Common myeloid progenitor, CD34-positive (primary cell): ENCODE data around the gene CNTNAP4.

ENCODE experiments used
- CTCF ChIA-PET: fragments of 350-600 bp; sonication (Branson Sonifier 250); formaldehyde crosslinking; loops from one replicate; lab custom pipeline; 2021; ENCODE audit warnings: antibody characterized with exemption; lab: Charles Lee
- POLR2A ChIA-PET: fragments of 350-600 bp; sonication (Branson Sonifier 250); formaldehyde crosslinking; loops from one replicate; lab custom pipeline; 2021; ENCODE audit warnings: antibody characterized with exemption; lab: Charles Lee
- DNase-seq, 3 donors: peaks; one replicate each; pipeline versions ENCODE4 v3.0.0 to v3.0.0-alpha.2; 2013
- H3K27ac ChIP-seq, 2 experiments: 1 replicate in 1 of 2; 2 replicates in 1 of 2; pipeline ENCODE4 v1.7.0; 2013; ENCODE audit warnings: inconsistent platforms in 2 of 2, low read length in 2 of 2, mild to moderate bottlenecking in 2 of 2, low read depth in 1 of 2, moderate library complexity in 1 of 2; ENCODE audit not compliant: severe bottlenecking in 2 of 2, insufficient read depth in 1 of 2, poor library complexity in 1 of 2
- H3K27me3 ChIP-seq, 5 experiments: replicated peaks in 2 of 5; 1 replicate in 3 of 5; 2 replicates in 2 of 5; pipeline versions ENCODE4 v1.6.1 to v1.7.0; 2013; ENCODE audit warnings: low read length in 4 of 5, mild to moderate bottlenecking in 2 of 5, moderate library complexity in 2 of 5, inconsistent platforms in 1 of 5; ENCODE audit not compliant: insufficient read depth in 5 of 5, control insufficient read depth in 4 of 5
- H3K36me3 ChIP-seq, 4 experiments: 1 replicate in 2 of 4; 2 replicates in 2 of 4; pipeline versions ENCODE4 v1.6.1 to v1.7.0; 2013; ENCODE audit warnings: low read length in 3 of 4, control low read depth in 1 of 4, mild to moderate bottlenecking in 1 of 4; ENCODE audit not compliant: control insufficient read depth in 4 of 4, insufficient read depth in 4 of 4
- H3K4me1 ChIP-seq, 4 experiments: 1 replicate in 3 of 4; 2 replicates in 1 of 4; pipeline versions ENCODE4 v1.6.1 to v1.7.1; 2013; ENCODE audit warnings: low read length in 3 of 4, mild to moderate bottlenecking in 3 of 4, control low read depth in 1 of 4, inconsistent platforms in 1 of 4, moderate library complexity in 1 of 4; ENCODE audit not compliant: control insufficient read depth in 4 of 4, insufficient read depth in 4 of 4; ENCODE audit errors: control extremely low read depth in 1 of 4
- H3K4me3 ChIP-seq, 7 experiments: 1 replicate in 4 of 7; 2 replicates in 3 of 7; pipeline versions ENCODE4 v1.5.1 to v1.7.0; 2013; ENCODE audit warnings: mild to moderate bottlenecking in 7 of 7, low read length in 6 of 7, moderate library complexity in 6 of 7, inconsistent platforms in 2 of 7, low read depth in 2 of 7, control low read depth in 1 of 7; ENCODE audit not compliant: insufficient read depth in 4 of 7, control insufficient read depth in 1 of 7; ENCODE audit errors: extremely low read depth in 1 of 7
- H3K9me3 ChIP-seq, 5 experiments: 1 replicate in 4 of 5; 2 replicates in 1 of 5; pipeline versions ENCODE4 v1.6.1 to v1.7.1; 2013; ENCODE audit warnings: low read length in 4 of 5, mild to moderate bottlenecking in 2 of 5, inconsistent platforms in 1 of 5, low read depth in 1 of 5, moderate library complexity in 1 of 5; ENCODE audit not compliant: control insufficient read depth in 4 of 5, insufficient read depth in 2 of 5; ENCODE audit errors: control extremely low read depth in 1 of 5
- WGBS: methylation state at CpG from one replicate; pipeline ENCODE4 v1.1.5; 2013; ENCODE audit not compliant: insufficient coverage; 5-methylcytosine and 5-hydroxymethylcytosine counted together

Gene CNTNAP4

DNA sequence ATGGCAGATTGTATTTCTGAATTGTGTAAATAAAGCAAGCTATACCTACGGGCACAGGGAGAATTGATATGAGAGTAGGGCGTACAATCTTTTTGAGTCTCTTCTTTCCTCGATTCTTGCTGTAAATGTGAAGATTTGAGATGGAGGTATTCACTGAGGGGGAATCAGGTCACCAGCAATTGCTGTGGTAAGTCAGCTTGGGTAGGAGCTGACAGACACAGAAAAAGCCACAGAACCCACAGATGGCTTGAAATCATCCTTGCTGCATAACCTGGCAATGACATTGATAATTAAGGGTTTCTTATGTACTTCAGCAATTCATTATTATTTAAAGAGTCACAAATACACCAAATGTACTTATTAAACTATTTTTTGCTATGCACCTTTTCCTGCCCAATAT is 164.2 kb downstream of the CNTNAP4 start:
- CTCF ChIA-PET, result interaction anchor here (1.9 kb wide), 1 partner anchor 10 kb away, joined by 9 read pairs; no protein-coding TSS in a partner anchor
- Histone ChIP-seq H3K4me3 (no peak overlapping the region), H3K27ac (no peak overlapping the region), H3K27me3 (no peaks in the 10 kb centered on the region), H3K9me3 (no peaks in the 10 kb centered on the region), H3K4me1 (no peaks in the 10 kb centered on the region), H3K36me3 (no peaks in the 10 kb centered on the region)
- no peak for DNase-seq
- 92% methylated on average over 3 of the region's 3 CpGs for WGBS
- POLR2A ChIA-PET, result no interaction called here

DNA sequence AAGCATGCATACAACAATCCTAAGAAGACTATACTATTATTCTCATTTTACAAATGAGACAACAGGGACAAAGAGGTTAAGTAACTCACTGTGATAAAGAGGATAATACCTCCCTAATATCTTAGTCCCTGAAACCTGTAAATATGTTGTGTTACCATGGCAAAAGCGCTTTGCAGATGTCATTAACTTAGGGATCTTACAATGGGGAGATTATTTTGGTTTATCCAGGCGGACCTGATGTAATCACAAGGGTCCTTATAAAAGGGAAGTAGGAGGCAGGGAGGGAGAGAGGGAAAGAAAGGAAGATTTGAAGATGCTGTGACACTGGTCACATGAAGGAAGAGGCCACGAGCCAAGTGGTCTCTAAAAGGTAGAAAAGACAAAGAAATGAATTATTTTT is 164.7 kb downstream of the CNTNAP4 start:
- Histone ChIP-seq H3K9me3 (no peaks in the 10 kb centered on the region), H3K27me3 (no peaks in the 10 kb centered on the region), H3K4me1 (no peaks in the 10 kb centered on the region), H3K27ac (no peak overlapping the region), H3K4me3 (no peak overlapping the region), H3K36me3 (no peaks in the 10 kb centered on the region)
- CTCF ChIA-PET, result interaction anchor here (1.9 kb wide), 1 partner anchor 10 kb away, joined by 9 read pairs; no protein-coding TSS in a partner anchor
- WGBS, result 96% methylated on average over 3 of the region's 3 CpGs
- DNase-seq, result no peak
- POLR2A ChIA-PET, result no interaction called here

DNA sequence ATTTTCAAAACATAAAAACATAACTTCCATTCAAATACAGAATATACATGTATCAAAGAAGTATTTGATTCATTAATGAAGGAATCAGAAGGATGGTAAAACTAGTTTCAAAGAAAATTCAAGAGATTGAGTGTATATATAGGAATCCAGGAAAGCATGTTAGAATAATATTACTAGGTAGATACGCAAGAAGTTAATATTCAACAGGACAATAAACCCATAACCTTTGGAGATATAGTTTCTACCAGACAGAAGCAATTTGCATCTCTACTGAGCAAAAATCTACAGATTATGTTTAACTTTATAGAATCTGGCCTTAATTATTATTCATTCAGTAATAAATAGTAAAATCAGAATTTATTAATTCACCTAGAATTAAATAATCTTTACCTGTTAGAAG is 166.8 kb downstream of the CNTNAP4 start:
- CTCF ChIA-PET, result no interaction called here
- Histone ChIP-seq H3K9me3 (no peaks in the 10 kb centered on the region), H3K4me1 (no peaks in the 10 kb centered on the region), H3K27ac (no peak overlapping the region), H3K27me3 (no peaks in the 10 kb centered on the region), H3K36me3 (no peaks in the 10 kb centered on the region), H3K4me3 (no peak overlapping the region)
- DNase-seq, result no peak
- WGBS, result no CpG with 5 or more reads among the region's 1 CpG
- POLR2A ChIA-PET, result no interaction called here

DNA sequence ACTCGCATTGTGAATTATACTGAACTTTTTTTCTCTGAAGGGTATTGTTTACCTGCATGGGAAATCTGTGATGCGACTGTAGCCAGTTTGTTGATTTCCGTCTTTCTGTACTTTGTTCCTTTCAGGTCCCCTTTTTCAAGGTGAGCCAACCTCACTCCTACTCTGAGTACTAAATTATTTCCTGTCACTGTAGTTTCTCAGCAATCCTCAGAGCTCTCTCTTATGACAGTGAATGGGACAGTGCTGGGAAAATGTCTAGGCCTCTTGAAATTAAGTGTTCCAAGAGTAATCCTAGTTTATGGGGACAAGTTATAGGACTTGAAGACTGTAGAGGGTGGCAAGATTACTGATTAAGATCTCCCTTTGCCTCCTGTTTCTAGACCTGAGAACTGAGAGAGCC is 167.6 kb downstream of the CNTNAP4 start:
- Histone ChIP-seq H3K27ac (no peak overlapping the region), H3K9me3 (no peaks in the 10 kb centered on the region), H3K4me3 (no peak overlapping the region), H3K36me3 (no peaks in the 10 kb centered on the region), H3K4me1 (no peaks in the 10 kb centered on the region), H3K27me3 (no peaks in the 10 kb centered on the region)
- CTCF ChIA-PET, result no interaction called here
- no peak for DNase-seq
- POLR2A ChIA-PET, result no interaction called here
- WGBS, result 29% methylated on average over 2 of the region's 3 CpGs

DNA sequence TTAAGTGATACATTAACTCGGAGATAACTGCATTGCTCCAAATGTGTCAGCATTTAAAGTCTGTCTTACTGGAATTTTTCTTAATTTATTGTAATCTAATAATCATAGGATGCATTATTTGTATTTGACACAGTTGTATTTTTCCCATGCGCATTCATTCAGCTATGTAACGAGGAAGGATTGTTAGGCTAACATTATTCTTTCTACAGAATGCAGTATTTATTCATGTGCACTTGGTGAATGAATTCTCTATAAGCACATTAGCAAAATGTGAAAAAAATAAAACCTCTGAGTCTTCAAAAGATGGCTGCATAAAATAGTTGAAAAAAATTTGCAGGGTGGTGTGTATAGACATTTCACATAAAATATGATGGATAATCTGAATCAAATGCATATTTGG is 168.6 kb downstream of the CNTNAP4 start:
- WGBS, result no CpG with 5 or more reads among the region's 3 CpGs

DNA sequence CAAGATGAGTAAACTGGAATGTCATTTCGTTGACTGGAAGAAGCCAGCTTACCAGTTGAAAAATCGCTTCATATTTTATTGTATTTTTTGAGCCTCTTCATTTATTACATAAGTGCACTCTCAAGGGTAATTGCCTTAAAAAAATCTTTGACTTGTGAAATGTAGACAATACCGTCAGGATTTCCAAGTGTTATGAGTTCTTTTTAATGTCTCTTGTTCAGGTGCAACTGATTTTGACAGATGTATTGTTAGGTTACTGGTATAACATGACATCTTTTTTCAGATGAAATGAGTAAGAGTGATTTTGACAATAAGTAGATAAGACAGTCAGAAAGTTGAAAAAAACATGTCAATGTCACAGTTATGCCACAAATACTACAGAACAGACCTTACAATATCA is 169.1 kb downstream of the CNTNAP4 start:
- DNase-seq, result no peak
- ChIA-PET CTCF (no interaction called here), POLR2A (no interaction called here)
- WGBS, result 78% methylated on average over 3 of the region's 3 CpGs
- Histone ChIP-seq H3K36me3 (no peaks in the 10 kb centered on the region), H3K4me3 (no peak overlapping the region), H3K4me1 (no peaks in the 10 kb centered on the region), H3K27me3 (no peaks in the 10 kb centered on the region), H3K9me3 (no peaks in the 10 kb centered on the region), H3K27ac (no peak overlapping the region)

More for the DNA sequence above, 168.6 kb downstream of the CNTNAP4 start:
- H3K9me3 ChIP-seq, result no peaks in the 10 kb centered on the region
- no peak overlapping the region for H3K27ac ChIP-seq
- DNase-seq, result no peak
- ChIA-PET POLR2A (no interaction called here), CTCF (no interaction called here)
- H3K36me3 ChIP-seq, result no peaks in the 10 kb centered on the region
- H3K4me1 ChIP-seq, result no peaks in the 10 kb centered on the region
- no peaks in the 10 kb centered on the region for H3K27me3 ChIP-seq
- H3K4me3 ChIP-seq, result no peak overlapping the region

DNA sequence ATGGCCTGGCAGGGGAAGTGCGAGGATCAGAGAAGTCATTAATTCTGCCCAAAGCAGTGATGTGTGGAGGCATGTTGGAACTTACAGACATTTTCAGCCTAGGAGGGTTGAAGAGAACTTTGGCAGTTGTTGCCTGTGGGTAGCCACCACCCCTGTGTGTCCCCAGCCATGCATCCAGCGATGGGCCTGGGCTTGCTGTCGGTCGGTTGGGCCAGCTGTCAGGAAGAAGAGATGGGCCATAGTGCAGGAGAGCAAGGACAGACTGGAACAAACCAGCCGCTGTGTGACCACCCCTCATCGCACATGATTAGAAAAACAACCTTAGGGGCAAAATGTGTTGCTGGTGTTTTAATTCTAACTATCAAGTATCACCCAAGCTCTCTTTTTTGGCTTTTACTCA is 173.7 kb downstream of the CNTNAP4 start:
- POLR2A ChIA-PET, result no interaction called here
- H3K27ac ChIP-seq, result no peak overlapping the region
- no peaks in the 10 kb centered on the region for H3K36me3 ChIP-seq
- no peaks in the 10 kb centered on the region for H3K9me3 ChIP-seq
- H3K4me3 ChIP-seq, result no peak overlapping the region
- 98% methylated on average over 4 of the region's 6 CpGs for WGBS
- CTCF ChIA-PET, result interaction anchor here (2.1 kb wide), 1 partner anchor 9 kb away, joined by 9 read pairs; no protein-coding TSS in a partner anchor
- no peak for DNase-seq
- H3K27me3 ChIP-seq, result no peaks in the 10 kb centered on the region
- H3K4me1 ChIP-seq, result no peaks in the 10 kb centered on the region
